Activated CD8-positive, alpha-beta memory T cell treated with anti-CD3 and anti-CD28 coated beads, Interleukin-2, amount 50 U/mL, for 4 hours (primary cell): Measurements from ENCODE around the gene MROH2A.
"Not testable (repeated sequence)": the region's sequence is repeated elsewhere in the genome, so short reads cannot be mapped to it uniquely, and the experiment has no call there.

Experiments
- DNase-seq: peaks from one replicate; pipeline ENCODE4 v3.0.0-alpha.2; 2020

The MROH2A gene, protein sequence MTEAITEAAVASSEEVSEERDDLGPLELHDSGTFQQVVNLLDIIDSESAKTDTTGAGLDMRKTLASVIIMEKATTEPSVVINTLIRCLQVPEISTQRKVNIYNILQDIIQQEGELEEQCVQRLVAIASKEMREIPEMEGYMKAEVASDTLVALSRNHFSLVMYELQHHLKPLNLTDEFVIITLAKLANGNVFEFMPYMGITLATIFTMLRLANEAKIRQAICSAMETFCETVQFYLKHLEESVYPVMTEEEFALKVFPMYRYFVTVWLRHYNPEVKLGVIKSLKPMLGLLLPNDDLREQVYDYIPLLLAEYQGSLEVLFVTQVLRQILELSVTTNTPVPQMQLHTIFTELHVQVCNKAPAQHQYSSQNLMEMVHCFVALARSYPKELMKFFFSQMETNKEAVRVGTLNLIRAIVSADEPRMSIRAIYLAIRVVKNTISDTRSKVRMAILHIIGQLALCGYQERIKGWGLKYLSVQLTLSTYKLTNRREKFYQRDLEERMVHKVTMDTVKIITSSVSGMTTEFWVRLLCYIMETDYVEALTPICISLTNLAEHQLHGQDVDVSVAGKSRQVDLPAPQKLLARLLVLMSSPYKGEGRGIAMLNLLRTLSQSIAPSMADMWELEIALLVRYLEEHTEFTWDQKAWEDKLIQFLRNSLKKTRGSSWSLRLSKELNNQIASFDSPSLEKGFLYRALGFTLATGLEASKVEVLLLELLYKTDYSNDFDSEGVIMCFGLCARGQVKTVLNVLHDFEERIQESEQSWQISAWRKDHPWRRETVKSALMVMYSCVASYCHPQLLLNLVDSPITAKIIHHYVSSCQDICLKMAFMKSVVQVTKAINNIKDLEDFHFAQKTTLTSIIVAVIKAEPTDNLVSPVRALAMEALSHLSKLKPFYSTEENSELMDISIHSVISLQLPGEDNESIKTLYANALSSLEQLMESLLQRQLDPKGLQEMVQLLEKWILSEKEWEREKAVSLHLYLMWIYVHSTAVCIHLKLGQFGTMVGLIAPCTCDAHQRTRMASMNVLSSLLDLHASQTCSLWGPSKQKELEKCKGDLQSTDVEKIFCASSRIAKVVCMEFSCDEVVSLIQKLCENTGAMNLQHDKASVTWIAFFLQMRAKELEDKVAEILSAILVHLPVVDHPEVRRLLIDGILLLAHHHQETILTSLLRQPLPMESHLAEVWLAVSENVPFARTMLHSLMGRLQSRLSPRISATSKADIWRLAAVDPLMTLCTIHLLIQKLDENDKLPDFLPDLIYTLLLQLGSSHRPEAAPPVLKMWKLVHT (N-terminal part only)

DNA sequence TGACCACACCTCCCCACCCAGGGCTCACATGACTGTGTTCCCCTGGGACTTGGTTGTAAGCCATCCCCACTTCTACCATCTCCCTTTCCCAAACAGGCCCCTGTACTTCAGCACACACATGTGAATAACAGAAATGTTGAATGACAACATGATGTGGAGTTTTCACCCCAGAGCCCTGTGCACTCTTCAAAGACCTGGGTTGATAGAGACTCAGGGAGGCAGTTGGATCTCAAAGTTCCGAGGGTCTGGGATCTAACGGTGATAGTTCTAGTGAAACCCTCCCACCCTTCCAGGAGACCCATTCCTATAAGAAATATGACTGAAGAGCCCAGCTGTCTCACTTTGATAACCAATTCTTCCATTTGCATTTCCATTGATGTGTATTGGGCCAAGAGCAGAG, at the start of gene MROH2A:
TSS of gene MROH2A (plus strand) at position 301 of the 400 bp plus-strand sequence. CDS start 1,029 bp downstream, outside the sequence.
- no peak for DNase-seq

DNA sequence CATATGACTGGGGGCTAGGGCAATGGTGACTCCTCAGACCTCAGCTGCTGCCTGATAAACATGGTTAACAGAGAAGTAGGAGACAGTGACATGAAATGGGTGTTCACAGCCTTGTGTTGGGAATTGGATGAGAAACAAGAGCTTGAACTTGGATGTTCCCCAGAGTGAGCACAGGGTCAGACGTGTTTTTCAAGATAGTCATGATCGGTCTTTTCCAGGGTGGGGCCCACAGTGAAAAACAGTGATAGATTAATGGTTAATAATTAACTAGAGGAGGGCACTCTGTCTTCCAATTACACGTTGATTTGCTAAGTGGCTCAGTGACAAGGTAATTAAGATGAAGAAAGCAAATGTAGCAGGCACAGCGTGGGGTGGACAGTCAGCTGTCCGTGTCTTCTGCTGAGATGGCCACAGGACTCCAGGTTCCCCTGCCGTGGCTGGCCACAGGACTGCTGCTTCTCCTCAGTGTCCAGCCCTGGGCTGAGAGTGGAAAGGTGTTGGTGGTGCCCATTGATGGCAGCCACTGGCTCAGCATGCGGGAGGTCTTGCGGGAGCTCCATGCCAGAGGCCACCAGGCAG, 49.3 kb upstream of the MROH2A start, which contains the start of gene UGT1A3:
TSS of gene UGT1A3 (plus strand) at position 320 of the 579 bp plus-strand sequence. CDS start at position 405, 85 bp downstream.
- DNase-seq, result no peak

DNA sequence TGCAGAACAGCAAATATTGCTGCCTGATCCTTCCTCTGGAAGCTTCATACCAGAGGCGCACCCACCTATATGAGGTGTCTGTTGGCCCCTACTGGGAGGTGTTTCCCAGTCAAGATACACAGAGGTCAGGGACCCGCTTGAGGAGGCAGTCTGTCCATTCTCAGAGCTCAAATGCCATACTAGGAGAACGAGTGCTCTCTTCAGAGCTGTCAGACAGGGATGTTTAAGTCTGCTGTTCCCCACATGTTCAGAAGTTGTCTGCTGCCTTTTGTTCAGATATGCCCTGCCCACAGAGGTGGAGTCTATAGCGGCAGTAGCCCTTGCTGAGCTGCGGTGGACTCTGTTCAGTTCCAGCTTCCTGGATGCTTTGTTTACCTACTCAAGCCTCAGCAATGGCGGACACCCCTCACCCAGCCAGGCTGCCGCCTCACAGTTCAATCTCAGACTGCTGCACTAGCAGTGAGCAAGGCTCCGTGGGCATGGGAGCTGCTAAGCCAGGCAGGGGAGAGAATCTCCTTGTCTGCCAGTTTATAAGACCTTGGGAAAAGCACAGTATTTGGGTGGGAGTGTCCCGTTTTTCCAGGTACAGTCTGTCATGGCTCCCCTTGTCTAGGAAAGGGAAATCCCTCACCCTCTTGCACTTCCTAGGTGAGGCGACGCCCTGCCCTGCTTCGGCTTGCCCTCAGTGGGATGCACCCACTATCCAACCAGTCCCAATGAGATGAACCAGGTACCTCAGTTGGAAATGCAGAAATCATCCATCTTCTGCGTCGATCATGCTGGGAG, 41.1 kb upstream of the MROH2A start:
- DNase-seq, result not testable (repeated sequence)

- no peak for DNase-seq
Measured at GRCh38 chr2:233740870-233741269, 37.3 kb upstream of the MROH2A start.

GRCh38 chr2:233743464-233744259, 34.5 kb upstream of the MROH2A start:
- no peak for DNase-seq

- DNase-seq, result no peak
Measured at GRCh38 chr2:233745073-233745755, 32.9 kb upstream of the MROH2A start.

GRCh38 chr2:233745838-233746237, 32.3 kb upstream of the MROH2A start:
- DNase-seq, result not testable (repeated sequence)

DNA sequence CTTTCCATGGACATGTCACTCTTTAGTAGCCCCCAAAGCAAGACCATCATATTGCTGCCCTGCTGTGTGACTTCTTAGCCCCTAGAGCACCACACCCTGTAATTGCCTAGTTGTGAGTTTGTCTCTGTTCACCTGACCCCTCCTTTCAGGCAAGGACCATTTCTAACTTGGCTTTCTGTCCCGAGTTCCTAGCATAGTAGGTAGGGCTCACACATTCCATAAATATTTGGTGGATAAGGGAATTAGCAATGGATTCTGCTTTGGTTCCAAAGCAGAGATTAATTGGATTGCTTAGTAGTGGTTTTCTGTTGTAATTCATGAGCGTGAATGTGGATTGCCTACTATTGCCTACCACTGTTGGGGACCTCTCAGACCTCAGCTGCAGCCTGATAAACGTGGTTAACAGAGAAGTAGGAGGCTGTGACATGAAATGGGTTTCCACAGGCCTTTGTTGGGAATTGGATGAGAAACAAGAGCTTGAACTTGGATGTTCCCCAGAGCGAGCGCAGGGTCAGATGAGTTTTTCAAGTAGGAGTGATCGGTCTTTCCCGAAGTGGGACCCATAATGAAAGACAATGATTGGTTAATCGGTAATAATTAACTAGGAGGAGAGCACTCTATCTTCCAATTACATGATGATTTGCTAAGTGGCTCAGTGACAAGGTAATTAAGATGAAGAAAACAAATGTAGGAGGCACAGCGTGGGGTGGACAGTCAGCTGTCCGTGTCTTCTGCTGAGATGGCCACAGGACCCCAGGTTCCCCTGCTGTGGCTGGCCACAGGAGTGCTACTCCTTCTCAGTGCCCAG, 31.5 kb upstream of the MROH2A start:
- DNase-seq, result no peak

DNA sequence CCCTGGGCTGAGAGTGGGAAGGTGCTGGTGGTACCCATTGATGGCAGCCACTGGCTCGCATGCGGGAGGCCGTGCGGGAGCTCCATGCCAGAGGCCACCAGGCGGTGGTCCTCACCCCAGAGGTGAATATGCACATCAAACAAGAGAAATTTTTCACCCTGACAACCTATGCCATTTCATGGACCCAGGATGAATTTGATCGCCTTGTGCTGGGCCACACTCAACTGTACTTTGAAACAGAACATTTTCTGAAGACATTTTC, 30.9 kb upstream of the MROH2A start:
- no peak for DNase-seq

GRCh38 chr2:233750689-233751088, 27.4 kb upstream of the MROH2A start:
- not testable (repeated sequence) for DNase-seq

- not testable (repeated sequence) for DNase-seq
Measured at GRCh38 chr2:233751212-233752009, 26.7 kb upstream of the MROH2A start.

DNA sequence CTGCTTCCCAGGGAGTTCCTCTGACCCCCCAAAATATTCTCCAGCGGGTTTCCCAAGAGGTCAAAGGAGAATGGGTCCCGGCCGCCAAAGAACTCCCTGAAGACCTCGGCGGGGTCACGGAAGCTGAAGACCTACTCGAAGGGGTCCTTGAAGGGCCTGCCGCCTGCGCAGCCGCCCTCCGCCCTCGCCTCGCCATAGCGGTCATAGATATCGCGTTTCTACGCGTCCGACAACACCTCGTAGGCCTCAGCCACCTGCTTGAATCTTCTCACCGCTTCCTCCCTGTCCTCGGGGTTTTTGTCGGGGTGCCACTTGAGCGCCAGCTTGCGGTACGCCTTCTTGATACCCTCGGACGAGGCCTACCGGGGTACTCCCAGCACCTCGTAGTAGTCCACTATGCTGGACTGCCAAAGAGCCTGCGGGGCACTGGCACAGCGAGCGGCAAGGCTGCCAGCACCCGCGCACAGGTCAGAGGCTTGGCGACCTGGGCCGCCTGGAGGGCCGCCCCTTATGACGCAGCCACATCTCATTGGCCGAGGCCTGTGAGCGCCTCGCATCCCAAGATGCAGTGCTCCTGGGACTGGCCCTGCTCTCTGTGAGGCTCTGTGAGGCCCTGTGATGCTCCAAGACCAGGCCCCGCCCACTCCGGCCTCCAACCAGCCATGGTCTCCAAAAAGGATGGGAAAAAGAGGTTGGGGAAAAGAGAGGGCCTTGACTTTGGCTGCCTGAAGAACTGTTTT, 23.1 kb upstream of the MROH2A start:
- DNase-seq, result no peak

GRCh38 chr2:233756429-233757081, 21.6 kb upstream of the MROH2A start:
- no peak for DNase-seq

- DNase-seq, result no peak
Measured at GRCh38 chr2:233758141-233758540, 20.0 kb upstream of the MROH2A start.

DNA sequence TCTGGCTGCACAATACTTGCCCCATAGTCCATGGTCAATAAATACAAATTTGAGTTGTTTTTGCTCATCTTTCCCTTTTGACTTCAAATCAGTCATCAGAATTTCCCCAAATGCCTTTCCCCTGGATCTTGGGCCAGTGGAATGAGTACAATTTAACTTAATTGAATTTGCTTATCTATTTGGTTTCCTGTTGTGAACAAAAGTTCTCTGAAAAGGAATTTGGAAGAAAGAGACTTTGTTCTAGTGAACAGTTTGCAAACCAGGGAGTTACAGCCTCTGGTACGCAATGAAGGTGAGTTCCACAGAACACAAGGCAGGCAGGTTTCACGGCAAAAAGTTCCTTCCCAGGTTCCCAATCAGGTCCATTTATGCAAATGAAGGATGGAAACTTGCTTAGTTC, 19.3 kb upstream of the MROH2A start:
- no peak for DNase-seq

DNA sequence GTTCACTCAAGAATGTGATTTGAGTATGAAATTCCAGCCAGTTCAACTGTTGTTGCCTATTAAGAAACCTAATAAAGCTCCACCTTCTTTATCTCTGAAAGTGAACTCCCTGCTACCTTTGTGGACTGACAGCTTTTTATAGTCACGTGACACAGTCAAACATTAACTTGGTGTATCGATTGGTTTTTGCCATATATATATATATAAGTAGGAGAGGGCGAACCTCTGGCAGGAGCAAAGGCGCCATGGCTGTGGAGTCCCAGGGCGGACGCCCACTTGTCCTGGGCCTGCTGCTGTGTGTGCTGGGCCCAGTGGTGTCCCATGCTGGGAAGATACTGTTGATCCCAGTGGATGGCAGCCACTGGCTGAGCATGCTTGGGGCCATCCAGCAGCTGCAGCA, 18.1 kb upstream of the MROH2A start, which contains the start of gene UGT1A1:
TSS of gene UGT1A1 (plus strand) at position 228 of the 400 bp plus-strand sequence. CDS start at position 246, 18 bp downstream.
- no peak for DNase-seq
